Measurements from ENCODE around the gene TP53. TPM values are rescaled to one million over a fixed set of nuclear protein-coding genes. Genes with fewer than 3 reads are reported as not detected.
A peak's percentile ranks its signal among the peaks of the same experiment; 100 is the strongest.

The TP53 gene
- total RNA-seq, 1 experiment from 2014 or later, result 179 TPM

DNA sequence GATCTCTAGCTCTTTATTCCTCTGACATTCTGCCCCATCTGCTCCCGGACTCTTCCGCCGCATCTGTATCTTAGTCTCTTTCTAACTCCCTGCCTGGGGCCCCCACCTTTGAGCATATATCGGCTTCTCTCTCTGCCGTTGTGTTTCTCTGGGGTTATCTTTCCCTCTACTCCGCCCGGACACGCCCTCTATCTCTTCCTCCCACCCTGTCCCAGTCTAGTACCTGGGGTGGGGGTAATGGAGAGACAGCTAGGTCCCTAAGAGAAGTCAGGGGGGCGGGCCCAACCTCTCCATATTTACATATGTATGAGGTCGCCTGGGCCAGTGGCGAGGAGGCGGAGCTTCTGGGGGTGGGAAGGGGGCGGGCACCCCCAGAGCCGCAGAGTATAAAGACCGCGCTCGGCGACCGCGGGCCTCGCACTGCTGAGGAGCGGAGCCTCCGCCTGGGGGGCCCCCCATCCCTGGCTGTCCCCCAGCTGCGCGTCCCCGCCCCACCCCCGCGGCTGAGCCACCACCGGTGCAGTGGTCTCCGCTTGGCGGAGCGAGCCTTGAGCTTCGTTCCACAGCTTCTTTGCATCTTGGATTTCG is 36.7 kb downstream of the TP53 start, which contains the start of gene ATP1B2:
TSS of gene ATP1B2 (plus strand) at position 418 of the 588 bp plus-strand sequence. CDS start 593 bp downstream, outside the sequence.
- peaks cover 33% of the 10 kb centered on the region for H3K4me1 Mint-ChIP-seq
- CTCF ChIA-PET, result interaction anchor here (0.5 to 7.5 kb wide), 20 partner anchors 16 to 1165 kb away, joined by 3 to 88 read pairs (median 4); partner anchors contain the start of genes FXR2, SAT2, SOX15 and TP53
- peak within 1 kb of the TSS; percentile 83 for H3K4me3 Mint-ChIP-seq
- H3K9me3 Mint-ChIP-seq, result no peaks in the 10 kb centered on the region
- H3K36me3 Mint-ChIP-seq, result peaks cover 18% of the 10 kb centered on the region
- ATAC-seq (peak; percentile 97), DNase-seq (ENCODE audit: low spot score) (peak; percentile 96)
- POLR2A ChIA-PET, result interaction anchor here (0.6 to 3.8 kb wide), 24 partner anchors 9 to 1391 kb away, joined by 3 to 80 read pairs (median 4); partner anchors contain the start of genes CTC1, FXR2, MPDU1 and SAT2
- no peak for TF ChIP-seq GRHL2 (CRISPR knock-in tag; IDR thresholded peaks at IDR 0.05; ENCODE audit: insufficient replicate concordance, severe bottlenecking)
- TF ChIP-seq SP1 (CRISPR knock-in tag; conservative IDR thresholded peaks at IDR 0.05), result peak; percentile 49
- peak within 1 kb of the TSS; percentile 73 for H3K27ac Mint-ChIP-seq
- H3K27me3 Mint-ChIP-seq (ENCODE audit: low read depth), result peaks cover 53% of the 10 kb centered on the region

DNA sequence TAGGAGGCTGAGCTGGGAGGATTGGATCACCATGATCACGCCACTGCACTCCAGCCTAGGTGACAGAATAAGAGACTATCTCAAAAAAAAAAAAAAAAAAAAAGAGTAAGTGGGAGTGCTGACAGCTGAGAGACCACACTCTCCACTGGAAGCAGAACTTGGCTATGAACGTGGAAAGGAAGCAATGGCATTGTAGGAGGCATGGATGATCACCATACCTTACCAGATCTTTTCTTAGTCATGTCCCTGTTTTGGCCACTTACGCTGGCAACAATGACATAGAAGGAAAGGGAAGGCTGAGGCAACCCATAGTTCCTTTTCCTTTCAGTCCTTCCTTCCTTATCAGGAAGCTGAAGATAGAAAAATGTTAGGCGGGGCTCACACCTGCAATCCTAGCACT is 40.3 kb downstream of the TP53 start:
- CTCF ChIA-PET, result interaction anchor here (0.5 to 7.5 kb wide), 4 partner anchors 10 to 599 kb away, joined by 3 to 88 read pairs (median 4); partner anchors contain the start of gene TP53
- Mint-ChIP-seq H3K4me1 (peaks cover 14% of the 10 kb centered on the region), H3K4me3 (no peak overlapping the region), H3K36me3 (no peaks in the 10 kb centered on the region), H3K27ac (no peak overlapping the region), H3K9me3 (no peaks in the 10 kb centered on the region), H3K27me3 (ENCODE audit: low read depth) (peaks cover 44% of the 10 kb centered on the region)
- DNase-seq (ENCODE audit: low spot score), result no peak
- no peak for ATAC-seq
- POLR2A ChIA-PET, result interaction anchor here (0.7 to 0.9 kb wide), 2 partner anchors 39 to 269 kb away, joined by 3 read pairs; no protein-coding TSS in a partner anchor
- TF ChIP-seq, protein P1, sequence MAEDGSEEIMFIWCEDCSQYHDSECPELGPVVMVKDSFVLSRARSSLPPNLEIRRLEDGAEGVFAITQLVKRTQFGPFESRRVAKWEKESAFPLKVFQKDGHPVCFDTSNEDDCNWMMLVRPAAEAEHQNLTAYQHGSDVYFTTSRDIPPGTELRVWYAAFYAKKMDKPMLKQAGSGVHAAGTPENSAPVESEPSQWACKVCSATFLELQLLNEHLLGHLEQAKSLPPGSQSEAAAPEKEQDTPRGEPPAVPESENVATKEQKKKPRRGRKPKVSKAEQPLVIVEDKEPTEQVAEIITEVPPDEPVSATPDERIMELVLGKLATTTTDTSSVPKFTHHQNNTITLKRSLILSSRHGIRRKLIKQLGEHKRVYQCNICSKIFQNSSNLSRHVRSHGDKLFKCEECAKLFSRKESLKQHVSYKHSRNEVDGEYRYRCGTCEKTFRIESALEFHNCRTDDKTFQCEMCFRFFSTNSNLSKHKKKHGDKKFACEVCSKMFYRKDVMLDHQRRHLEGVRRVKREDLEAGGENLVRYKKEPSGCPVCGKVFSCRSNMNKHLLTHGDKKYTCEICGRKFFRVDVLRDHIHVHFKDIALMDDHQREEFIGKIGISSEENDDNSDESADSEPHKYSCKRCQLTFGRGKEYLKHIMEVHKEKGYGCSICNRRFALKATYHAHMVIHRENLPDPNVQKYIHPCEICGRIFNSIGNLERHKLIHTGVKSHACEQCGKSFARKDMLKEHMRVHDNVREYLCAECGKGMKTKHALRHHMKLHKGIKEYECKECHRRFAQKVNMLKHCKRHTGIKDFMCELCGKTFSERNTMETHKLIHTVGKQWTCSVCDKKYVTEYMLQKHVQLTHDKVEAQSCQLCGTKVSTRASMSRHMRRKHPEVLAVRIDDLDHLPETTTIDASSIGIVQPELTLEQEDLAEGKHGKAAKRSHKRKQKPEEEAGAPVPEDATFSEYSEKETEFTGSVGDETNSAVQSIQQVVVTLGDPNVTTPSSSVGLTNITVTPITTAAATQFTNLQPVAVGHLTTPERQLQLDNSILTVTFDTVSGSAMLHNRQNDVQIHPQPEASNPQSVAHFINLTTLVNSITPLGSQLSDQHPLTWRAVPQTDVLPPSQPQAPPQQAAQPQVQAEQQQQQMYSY (CRISPR knock-in tag; IDR thresholded peaks at IDR 0.05), result no peak
- TF ChIP-seq NFYB (CRISPR knock-in tag; conservative IDR thresholded peaks at IDR 0.05; ENCODE audit: low read depth) (no peak), SMAD4 (CRISPR knock-in tag; IDR thresholded peaks at IDR 0.05) (no peak), ZNF138 (CRISPR knock-in tag; conservative IDR thresholded peaks at IDR 0.05) (no peak), OVOL2 (CRISPR knock-in tag; IDR thresholded peaks at IDR 0.05; ENCODE audit: borderline replicate concordance) (no peak), PRRX2 (CRISPR knock-in tag; IDR thresholded peaks at IDR 0.05) (no peak), ELF4 (CRISPR knock-in tag; IDR thresholded peaks at IDR 0.05; ENCODE audit: low read depth) (no peak), TEAD1 (CRISPR knock-in tag; IDR thresholded peaks at IDR 0.05) (no peak)
- TF ChIP-seq, protein P2, sequence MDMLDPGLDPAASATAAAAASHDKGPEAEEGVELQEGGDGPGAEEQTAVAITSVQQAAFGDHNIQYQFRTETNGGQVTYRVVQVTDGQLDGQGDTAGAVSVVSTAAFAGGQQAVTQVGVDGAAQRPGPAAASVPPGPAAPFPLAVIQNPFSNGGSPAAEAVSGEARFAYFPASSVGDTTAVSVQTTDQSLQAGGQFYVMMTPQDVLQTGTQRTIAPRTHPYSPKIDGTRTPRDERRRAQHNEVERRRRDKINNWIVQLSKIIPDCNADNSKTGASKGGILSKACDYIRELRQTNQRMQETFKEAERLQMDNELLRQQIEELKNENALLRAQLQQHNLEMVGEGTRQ (CRISPR knock-in tag; IDR thresholded peaks at IDR 0.05), result no peak
- TF ChIP-seq, protein P3, sequence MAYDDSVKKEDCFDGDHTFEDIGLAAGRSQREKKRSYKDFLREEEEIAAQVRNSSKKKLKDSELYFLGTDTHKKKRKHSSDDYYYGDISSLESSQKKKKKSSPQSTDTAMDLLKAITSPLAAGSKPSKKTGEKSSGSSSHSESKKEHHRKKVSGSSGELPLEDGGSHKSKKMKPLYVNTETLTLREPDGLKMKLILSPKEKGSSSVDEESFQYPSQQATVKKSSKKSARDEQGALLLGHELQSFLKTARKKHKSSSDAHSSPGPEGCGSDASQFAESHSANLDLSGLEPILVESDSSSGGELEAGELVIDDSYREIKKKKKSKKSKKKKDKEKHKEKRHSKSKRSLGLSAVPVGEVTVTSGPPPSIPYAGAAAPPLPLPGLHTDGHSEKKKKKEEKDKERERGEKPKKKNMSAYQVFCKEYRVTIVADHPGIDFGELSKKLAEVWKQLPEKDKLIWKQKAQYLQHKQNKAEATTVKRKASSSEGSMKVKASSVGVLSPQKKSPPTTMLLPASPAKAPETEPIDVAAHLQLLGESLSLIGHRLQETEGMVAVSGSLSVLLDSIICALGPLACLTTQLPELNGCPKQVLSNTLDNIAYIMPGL (CRISPR knock-in tag; IDR thresholded peaks at IDR 0.05), result no peak
- TF ChIP-seq, protein P4, sequence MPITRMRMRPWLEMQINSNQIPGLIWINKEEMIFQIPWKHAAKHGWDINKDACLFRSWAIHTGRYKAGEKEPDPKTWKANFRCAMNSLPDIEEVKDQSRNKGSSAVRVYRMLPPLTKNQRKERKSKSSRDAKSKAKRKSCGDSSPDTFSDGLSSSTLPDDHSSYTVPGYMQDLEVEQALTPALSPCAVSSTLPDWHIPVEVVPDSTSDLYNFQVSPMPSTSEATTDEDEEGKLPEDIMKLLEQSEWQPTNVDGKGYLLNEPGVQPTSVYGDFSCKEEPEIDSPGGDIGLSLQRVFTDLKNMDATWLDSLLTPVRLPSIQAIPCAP (CRISPR knock-in tag; IDR thresholded peaks at IDR 0.05), result no peak
- TF ChIP-seq, protein P5, sequence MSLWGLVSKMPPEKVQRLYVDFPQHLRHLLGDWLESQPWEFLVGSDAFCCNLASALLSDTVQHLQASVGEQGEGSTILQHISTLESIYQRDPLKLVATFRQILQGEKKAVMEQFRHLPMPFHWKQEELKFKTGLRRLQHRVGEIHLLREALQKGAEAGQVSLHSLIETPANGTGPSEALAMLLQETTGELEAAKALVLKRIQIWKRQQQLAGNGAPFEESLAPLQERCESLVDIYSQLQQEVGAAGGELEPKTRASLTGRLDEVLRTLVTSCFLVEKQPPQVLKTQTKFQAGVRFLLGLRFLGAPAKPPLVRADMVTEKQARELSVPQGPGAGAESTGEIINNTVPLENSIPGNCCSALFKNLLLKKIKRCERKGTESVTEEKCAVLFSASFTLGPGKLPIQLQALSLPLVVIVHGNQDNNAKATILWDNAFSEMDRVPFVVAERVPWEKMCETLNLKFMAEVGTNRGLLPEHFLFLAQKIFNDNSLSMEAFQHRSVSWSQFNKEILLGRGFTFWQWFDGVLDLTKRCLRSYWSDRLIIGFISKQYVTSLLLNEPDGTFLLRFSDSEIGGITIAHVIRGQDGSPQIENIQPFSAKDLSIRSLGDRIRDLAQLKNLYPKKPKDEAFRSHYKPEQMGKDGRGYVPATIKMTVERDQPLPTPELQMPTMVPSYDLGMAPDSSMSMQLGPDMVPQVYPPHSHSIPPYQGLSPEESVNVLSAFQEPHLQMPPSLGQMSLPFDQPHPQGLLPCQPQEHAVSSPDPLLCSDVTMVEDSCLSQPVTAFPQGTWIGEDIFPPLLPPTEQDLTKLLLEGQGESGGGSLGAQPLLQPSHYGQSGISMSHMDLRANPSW (CRISPR knock-in tag; conservative IDR thresholded peaks at IDR 0.05; ENCODE audit: low read depth), result no peak
- TF ChIP-seq, protein P6, sequence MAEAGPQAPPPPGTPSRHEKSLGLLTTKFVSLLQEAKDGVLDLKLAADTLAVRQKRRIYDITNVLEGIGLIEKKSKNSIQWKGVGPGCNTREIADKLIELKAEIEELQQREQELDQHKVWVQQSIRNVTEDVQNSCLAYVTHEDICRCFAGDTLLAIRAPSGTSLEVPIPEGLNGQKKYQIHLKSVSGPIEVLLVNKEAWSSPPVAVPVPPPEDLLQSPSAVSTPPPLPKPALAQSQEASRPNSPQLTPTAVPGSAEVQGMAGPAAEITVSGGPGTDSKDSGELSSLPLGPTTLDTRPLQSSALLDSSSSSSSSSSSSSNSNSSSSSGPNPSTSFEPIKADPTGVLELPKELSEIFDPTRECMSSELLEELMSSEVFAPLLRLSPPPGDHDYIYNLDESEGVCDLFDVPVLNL (CRISPR knock-in tag; IDR thresholded peaks at IDR 0.05; ENCODE audit: borderline replicate concordance, low read depth), result no peak
- TF ChIP-seq, protein P7, sequence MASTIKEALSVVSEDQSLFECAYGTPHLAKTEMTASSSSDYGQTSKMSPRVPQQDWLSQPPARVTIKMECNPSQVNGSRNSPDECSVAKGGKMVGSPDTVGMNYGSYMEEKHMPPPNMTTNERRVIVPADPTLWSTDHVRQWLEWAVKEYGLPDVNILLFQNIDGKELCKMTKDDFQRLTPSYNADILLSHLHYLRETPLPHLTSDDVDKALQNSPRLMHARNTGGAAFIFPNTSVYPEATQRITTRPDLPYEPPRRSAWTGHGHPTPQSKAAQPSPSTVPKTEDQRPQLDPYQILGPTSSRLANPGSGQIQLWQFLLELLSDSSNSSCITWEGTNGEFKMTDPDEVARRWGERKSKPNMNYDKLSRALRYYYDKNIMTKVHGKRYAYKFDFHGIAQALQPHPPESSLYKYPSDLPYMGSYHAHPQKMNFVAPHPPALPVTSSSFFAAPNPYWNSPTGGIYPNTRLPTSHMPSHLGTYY (CRISPR knock-in tag; IDR thresholded peaks at IDR 0.05), result no peak

Measured in WTC11 (cell line).